ENCODE measurements around the gene ITPRIP.

Gene ITPRIP

GRCh38 chr10:104304927-104305326, 33.3 kb downstream of the ITPRIP start:
- DNase-seq = no peak

GRCh38 chr10:104304356-104304745, 33.9 kb downstream of the ITPRIP start:
- DNase-seq = no peak

- no peak for DNase-seq
Observed at GRCh38 chr10:104303594-104304355, 34.5 kb downstream of the ITPRIP start.

- DNase-seq = no peak
Observed at GRCh38 chr10:104301907-104302690, 36.2 kb downstream of the ITPRIP start.

- peak; percentile 88 to 94 for DNase-seq
Observed at GRCh38 chr10:104300736-104301292, 37.5 kb downstream of the ITPRIP start.

GRCh38 chr10:104300002-104300735, 38.1 kb downstream of the ITPRIP start:
- no peak for DNase-seq

- DNase-seq = no peak
Observed at GRCh38 chr10:104299031-104299904, 39.0 kb downstream of the ITPRIP start.

- no peak for DNase-seq
Observed at GRCh38 chr10:104297697-104298660, 40.3 kb downstream of the ITPRIP start.

GRCh38 chr10:104296687-104297436, 41.4 kb downstream of the ITPRIP start:
- no peak for DNase-seq

GRCh38 chr10:104293781-104294321, 44.4 kb downstream of the ITPRIP start:
- DNase-seq = no peak

GRCh38 chr10:104293011-104293410, 45.3 kb downstream of the ITPRIP start:
- DNase-seq = no peak

GRCh38 chr10:104291439-104291951, 46.8 kb downstream of the ITPRIP start:
- peak; percentile 18 to 61 for DNase-seq

GRCh38 chr10:104288355-104288754, 49.9 kb downstream of the ITPRIP start:
- DNase-seq = no peak

- no peak for DNase-seq
Observed at GRCh38 chr10:104286939-104287338, 51.3 kb downstream of the ITPRIP start.

- DNase-seq = no peak
Observed at GRCh38 chr10:104284846-104285245, 53.4 kb downstream of the ITPRIP start.

- no peak for DNase-seq
Observed at GRCh38 chr10:104281694-104282093, 56.6 kb downstream of the ITPRIP start.

GRCh38 chr10:104279550-104280259, 58.6 kb downstream of the ITPRIP start:
- no peak for DNase-seq

- DNase-seq = no peak
Observed at GRCh38 chr10:104277785-104278184, 60.5 kb downstream of the ITPRIP start.

- DNase-seq = no peak
Observed at GRCh38 chr10:104276192-104276591, 62.1 kb downstream of the ITPRIP start.
